Fibroblast of pulmonary artery (primary cell): ENCODE data around the gene WDR53.
"Not testable (repeated sequence)": the region's sequence is repeated elsewhere in the genome, so short reads cannot be mapped to it uniquely, and the experiment has no call there.

ENCODE experiments used
- DNase-seq: peaks from one replicate; pipeline ENCODE4 v3.0.0-alpha.2; 2010; ENCODE audit warnings: low read depth
- H3K4me3 ChIP-seq: replicated peaks from 2 replicates; pipeline ENCODE4 v1.5.1; 2011; ENCODE audit warnings: low read depth, mild to moderate bottlenecking, control low read depth, low read length, moderate library complexity
- TF ChIP-seq, protein P1 (sequence below): IDR thresholded peaks from 2 replicates; pipeline ENCODE4 v1.5.1; 2011; ENCODE audit warnings: mild to moderate bottlenecking, control low read depth, low read length, inconsistent platforms; ENCODE audit errors: missing control alignments

WDR53 gene

DNA sequence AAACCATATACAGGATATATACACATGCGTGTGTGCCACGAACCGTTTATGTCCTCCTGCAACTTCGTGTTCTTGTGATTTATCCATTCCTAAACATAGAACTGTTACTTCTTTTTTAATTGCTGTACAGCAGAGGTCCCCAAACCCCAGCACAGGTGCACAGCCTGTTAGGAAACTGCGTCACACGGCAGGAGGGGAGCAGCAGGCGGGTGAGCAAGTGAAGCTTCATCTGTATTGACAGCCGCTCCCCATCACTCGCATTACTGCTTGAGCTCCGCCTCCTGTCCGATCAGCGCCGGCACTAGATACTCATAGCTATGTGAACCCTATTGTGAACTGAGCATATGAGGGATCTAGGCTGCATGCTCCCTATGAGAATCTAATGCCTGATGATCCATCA lies 36.2 kb upstream of the WDR53 start:
- TF ChIP-seq, protein P1, sequence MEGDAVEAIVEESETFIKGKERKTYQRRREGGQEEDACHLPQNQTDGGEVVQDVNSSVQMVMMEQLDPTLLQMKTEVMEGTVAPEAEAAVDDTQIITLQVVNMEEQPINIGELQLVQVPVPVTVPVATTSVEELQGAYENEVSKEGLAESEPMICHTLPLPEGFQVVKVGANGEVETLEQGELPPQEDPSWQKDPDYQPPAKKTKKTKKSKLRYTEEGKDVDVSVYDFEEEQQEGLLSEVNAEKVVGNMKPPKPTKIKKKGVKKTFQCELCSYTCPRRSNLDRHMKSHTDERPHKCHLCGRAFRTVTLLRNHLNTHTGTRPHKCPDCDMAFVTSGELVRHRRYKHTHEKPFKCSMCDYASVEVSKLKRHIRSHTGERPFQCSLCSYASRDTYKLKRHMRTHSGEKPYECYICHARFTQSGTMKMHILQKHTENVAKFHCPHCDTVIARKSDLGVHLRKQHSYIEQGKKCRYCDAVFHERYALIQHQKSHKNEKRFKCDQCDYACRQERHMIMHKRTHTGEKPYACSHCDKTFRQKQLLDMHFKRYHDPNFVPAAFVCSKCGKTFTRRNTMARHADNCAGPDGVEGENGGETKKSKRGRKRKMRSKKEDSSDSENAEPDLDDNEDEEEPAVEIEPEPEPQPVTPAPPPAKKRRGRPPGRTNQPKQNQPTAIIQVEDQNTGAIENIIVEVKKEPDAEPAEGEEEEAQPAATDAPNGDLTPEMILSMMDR, result no peak
- DNase-seq, result no peak
- H3K4me3 ChIP-seq, result no peak overlapping the region

DNA sequence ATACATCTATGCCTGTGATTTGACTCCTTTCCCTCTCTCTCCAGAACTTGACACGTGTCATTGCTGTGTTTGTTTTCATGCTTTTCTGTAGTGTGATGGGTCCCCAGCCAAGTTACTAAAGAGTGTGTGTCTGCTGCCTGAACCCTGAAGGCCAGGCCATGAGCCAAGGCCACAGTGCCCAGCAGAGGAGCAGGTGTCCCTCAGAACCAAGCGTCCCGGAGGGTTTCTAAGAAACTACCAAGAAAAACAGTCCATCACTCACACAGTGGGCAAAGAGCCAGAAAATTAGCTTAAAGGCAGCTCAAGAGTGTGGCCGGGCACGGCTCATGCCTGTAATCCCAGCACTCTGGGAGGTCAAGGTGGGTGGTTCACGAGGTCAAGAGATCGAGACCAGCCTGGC lies 35.3 kb upstream of the WDR53 start:
- DNase-seq, result no peak
- TF ChIP-seq, protein P1, result no peak
- H3K4me3 ChIP-seq, result no peak overlapping the region

DNA sequence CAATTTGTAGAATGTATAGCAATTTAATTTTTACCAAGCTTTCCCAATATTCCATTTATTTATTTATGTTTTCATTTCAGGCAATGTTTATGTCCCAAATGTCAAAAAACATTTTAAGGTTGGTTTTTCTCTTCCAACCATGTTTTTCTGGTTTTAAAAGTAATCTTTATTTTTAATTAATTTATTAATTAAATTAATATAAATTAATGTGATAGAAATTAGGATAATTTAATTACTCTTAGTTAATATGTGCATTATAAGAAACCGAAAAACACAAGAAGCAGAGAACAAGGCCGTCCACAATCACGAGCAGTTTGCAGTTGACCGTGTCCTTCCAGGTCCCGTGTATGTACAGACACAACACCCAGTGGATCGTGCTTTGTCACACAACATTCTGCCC lies 34.3 kb upstream of the WDR53 start:
- TF ChIP-seq, protein P1, result no peak
- H3K4me3 ChIP-seq, result no peak overlapping the region
- DNase-seq, result no peak

DNA sequence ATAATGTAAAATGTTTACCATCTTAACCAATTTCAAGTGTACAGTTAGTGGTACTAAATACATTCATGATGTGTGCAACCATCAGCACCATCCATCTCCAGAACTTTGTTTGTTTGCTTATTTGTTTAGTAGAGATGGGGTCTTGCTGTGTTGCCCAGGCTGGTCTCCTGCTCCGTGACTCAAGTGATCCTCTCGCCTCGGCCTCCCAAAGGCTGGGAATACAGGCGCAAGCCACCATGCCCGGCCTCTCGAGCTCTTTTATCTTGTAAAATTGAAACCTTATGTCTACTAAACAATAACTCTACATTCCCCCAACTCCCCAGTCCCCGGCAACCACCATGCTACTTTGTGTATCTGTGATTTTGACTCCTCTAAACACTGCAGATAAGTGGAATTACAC lies 32.0 kb upstream of the WDR53 start:
- DNase-seq, result no peak
- TF ChIP-seq, protein P1, result no peak
- no peak overlapping the region for H3K4me3 ChIP-seq

DNA sequence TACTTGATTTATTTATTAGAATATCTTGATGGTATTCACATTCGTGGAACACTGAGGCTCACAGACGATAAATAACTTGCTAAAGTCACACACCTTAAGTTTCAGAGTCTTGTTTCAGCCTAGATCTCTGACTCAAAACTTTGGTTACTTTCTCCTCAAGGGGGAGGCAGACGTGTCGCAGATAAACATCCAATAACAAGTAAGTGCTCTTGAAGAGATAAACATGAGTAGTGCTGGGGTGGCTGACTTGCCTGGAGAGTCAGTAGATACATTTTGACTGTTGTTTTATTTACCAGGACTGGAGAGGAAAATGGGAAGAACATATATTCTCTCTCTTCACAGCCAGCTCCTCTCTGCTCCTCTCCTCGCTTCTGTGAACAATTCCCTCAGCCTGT lies 31.4 kb upstream of the WDR53 start:
- DNase-seq, result no peak
- H3K4me3 ChIP-seq, result no peak overlapping the region
- TF ChIP-seq, protein P1, result no peak

DNA sequence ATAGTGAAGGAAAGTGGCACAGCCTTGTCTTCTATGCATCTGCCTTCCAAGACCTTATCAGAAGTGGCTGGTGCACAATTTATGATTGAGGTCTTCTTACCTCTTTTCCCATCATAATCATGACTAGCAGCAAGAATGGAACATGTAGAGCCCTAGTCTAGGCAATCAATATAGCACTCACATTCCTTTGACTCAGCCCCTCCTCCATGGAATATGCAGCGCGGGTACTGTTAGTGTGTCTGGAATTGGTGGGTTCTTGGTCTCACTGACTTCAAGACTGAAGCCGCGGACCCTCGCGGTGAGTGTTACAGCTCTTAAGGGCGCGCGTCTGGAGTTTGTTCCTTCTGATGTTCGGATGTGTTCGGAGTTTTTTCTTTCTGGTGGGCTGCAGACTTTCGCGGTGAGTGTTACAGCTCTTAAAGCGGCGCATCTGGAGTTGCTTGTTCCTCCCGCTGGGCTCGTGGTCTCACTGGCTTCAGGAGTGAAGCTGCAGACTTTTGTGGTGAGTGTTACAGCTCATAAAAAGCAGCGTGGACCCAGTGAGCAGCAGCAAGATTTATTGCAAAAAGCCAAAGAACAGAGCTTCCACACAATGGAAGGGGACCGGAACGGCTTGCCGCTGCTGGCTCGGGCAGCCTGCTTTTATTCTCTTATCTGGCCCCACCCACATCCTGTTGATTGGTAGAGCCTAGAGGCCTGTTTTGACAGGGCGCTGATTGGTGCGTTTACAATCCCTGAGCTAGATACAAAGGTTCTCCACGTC lies 29.8 kb upstream of the WDR53 start:
- not testable (repeated sequence) for H3K4me3 ChIP-seq

DNA sequence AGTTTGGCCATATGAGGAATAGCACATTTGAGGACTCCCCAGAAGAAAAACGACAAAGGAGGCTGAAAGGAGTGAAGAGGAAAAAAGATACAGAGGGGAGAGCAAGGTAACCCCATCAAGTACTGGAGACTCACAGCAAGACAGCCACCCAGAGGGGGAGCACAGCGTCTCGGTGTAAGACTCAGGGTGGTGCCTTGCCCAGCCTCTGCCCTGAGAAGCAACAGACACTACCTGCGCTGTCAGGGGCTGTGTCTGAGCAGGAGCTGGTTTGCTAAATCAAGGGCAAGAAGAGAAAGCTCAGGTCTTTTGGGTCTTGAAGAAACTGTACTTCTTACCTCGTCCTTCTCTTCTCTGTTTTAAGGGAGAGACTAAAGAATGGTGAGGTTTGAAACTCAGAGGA lies 28.0 kb upstream of the WDR53 start:
- no peak for DNase-seq
- TF ChIP-seq, protein P1, result no peak

More for the DNA sequence above, 29.8 kb upstream of the WDR53 start:
- DNase-seq, result not testable (repeated sequence)

More for the DNA sequence above, 28.0 kb upstream of the WDR53 start:
- H3K4me3 ChIP-seq, result no peak overlapping the region
